CD4-positive, alpha-beta T cell treated with Interleukin-6 for 4 hours (primary cell): ENCODE results near the gene SIX4.
"Not testable (repeated sequence)": the region's sequence is repeated elsewhere in the genome, so short reads cannot be mapped to it uniquely, and the experiment has no call there.

Experiments used
- DNase-seq: peaks from one replicate; pipeline ENCODE4 v3.0.0-alpha.2; 2020; ENCODE audit warnings: mixed read lengths

SIX4 gene

GRCh38 chr14:60723907-60724618 is at the start of gene SIX4:
Gene SIX4, minus strand, starts transcription at chr14:60724351. Its CDS starts 277 bp downstream, at chr14:60724074.
- DNase-seq: peak; percentile 3

- no peak for DNase-seq
Observed at GRCh38 chr14:60773558-60773957, 49.4 kb upstream of the SIX4 start.

- no peak for DNase-seq
Observed at GRCh38 chr14:60771117-60771516, 47.0 kb upstream of the SIX4 start.

- no peak for DNase-seq
Observed at GRCh38 chr14:60768602-60769001, 44.5 kb upstream of the SIX4 start.

DNA sequence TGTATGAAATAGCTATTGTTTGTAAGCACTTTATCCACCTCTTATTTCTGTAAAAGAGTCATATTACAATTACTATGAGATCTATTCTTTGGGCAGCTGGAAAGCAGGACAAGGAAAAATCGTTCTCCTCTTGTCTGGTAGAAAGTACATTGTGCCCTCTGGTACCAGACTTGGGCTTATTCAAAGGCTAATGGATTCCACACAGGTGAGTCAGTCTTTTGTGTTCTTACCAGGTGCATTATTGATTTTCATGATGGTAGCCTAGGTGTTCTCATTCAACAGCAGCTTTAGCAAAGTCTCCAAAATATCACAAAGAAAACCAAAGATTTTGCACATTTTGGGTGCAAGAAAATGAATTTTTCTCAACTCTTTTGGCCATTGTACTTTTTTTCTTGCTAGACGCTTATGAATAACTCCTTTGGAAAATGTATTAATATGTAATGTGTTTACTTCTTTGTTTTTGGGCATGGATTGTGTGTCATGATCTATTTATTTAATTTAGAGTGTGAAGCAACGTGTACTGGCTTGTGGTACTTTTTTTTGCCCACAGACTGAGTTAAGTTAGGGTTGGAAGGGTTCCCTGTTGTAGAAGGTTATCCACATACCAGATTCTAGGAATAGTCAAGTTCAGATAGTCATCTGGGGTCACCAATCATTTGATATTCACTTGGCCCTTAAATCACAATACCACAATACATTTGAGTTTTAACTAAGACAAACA is 36.7 kb upstream of the SIX4 start:
- no peak for DNase-seq

DNA sequence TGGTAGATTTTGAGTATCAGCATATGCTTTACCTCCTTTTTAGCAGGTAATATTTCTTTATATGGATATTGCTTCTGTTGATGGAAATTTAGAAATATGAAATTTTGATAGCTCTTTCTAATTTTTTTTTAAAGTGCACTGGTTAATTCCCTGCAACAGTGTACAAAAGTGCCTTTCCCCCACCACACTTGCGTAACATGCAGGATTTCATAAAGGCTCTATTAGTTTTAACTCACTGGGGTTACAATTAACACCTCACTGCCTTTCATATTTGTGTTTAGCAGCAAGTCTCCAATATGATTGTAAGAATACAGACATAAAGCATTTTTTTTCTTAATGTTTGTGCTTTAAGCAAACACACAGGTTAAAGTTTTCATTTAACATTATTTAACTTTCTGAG is 36.1 kb upstream of the SIX4 start:
- DNase-seq: no peak

DNA sequence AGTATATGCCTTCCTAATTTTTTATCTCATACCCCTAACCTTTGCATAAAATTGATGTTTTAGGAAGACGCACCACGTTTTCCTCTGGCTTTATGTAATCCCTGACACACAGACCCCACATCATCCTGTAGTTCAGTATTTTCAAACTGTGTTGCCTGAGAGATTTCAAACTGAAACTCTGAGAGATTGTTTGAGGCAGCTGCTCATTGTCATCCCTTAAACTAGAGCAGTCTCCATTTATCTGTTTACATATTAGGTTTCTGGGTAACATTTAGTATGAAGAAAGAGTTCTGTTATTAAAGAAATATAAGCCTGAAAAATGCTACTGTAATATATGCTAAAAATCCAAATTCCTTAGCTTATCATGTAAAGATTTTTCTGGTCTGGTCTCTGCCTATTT is 34.7 kb upstream of the SIX4 start:
- no peak for DNase-seq

GRCh38 chr14:60757567-60758002 is 33.4 kb upstream of the SIX4 start:
- no peak for DNase-seq

GRCh38 chr14:60756847-60757246 is 32.7 kb upstream of the SIX4 start:
- DNase-seq: no peak

- peak; percentile 32 for DNase-seq
Observed at GRCh38 chr14:60753264-60754119, 29.3 kb upstream of the SIX4 start.

- no peak for DNase-seq
Observed at GRCh38 chr14:60744566-60744965, 20.4 kb upstream of the SIX4 start.

- no peak for DNase-seq
Observed at GRCh38 chr14:60738843-60739508, 14.8 kb upstream of the SIX4 start.

- DNase-seq: no peak
Observed at GRCh38 chr14:60736494-60736893, 12.3 kb upstream of the SIX4 start.

- no peak for DNase-seq
Observed at GRCh38 chr14:60735416-60735815, 11.3 kb upstream of the SIX4 start.

DNA sequence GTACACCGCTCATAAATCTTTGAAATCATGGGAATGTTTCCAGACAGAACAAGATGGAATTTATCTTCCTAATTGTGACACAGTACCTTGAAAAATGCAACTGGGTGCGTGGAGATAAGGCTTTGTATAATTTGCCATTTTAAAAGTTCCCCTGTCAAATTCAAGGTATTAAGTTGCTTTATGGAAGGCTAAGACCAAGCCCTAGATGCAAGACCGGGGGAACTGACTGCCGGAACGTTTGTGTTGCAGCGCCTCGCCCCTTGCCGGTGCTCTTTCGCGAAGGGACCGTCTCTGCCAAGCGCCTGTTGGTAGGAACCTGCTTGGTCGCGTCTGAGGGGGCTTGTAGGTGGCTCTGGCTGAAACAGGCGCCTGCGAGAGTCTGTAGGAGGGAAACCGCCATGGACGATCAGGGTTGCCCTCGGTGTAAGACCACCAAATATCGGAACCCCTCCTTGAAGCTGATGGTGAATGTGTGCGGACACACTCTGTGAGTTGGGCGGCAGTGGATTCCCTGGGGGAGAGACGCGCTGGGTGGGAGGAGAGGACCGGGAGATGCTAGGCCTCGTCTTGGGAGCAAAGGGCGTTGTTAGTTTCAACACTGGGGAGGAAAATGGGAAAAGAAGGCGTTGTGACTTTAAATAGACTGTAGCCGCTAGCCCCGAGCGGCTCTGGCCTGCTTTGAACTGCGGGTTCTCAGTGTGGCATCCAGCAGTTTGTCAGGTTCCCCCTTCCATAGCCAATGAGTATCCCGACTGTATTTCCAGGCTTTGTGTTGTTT is 10.5 kb upstream of the SIX4 start, which contains the start of gene MNAT1:
MNAT1 (plus strand) TSS at position 297 of the 778 bp plus-strand sequence; CDS start at position 399, 102 bp downstream.
- peak; percentile 71 for DNase-seq

- DNase-seq: no peak
Observed at GRCh38 chr14:60732840-60733483, 8.8 kb upstream of the SIX4 start.

GRCh38 chr14:60731291-60731690 is 7.1 kb upstream of the SIX4 start:
- not testable (repeated sequence) for DNase-seq

GRCh38 chr14:60723116-60723906 is 840 bp downstream of the SIX4 start:
- DNase-seq: peak; percentile 18

- peak; percentile 4 for DNase-seq
Observed at GRCh38 chr14:60722357-60723115, 1.6 kb downstream of the SIX4 start.

DNA sequence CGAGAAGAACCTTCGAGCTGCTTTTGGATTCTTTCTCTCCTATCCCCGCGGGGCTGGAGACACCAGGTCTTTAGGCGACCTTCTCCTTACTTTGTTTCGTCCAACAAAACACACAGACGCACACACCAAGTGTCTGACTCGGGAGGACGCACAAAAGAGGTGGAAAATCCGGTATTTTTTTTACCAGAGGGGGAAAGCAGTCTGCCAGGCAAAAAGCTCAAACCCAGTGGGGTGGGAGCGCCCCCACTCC is 2.1 kb downstream of the SIX4 start:
- DNase-seq: no peak
